Adrenal gland (tissue), 5 donors: ENCODE data around the gene ZKSCAN4.

Experiments used
- CTCF ChIP-seq, 6 experiments: fragments of 450-650 bp in 4 of 6; fragments of 200-600 bp in 2 of 6; sonication (generic) in 1 of 6; IDR thresholded peaks; 1 replicate in 5 of 6; 2 replicates in 1 of 6; pipeline versions ENCODE4 v1.5.1 to v1.8.0; 2016 to 2021; ENCODE audit warnings: antibody characterized with exemption in 6 of 6, mild to moderate bottlenecking in 2 of 6, moderate library complexity in 1 of 6
- POLR2A ChIP-seq, 2 donors: fragments of 450-650 bp; IDR thresholded peaks; one replicate each; pipeline ENCODE4 v1.6.1; 2017; ENCODE audit warnings: antibody characterized with exemption in 2 of 2, mild to moderate bottlenecking in 2 of 2, moderate library complexity in 1 of 2
- donor health status: DM: no; HTN: no; CAD: no.

- TF ChIP-seq POLR2A (IDR thresholded peaks at IDR 0.05) (no peak), CTCF (IDR thresholded peaks at IDR 0.05) (no peak)
Measured at GRCh38 chr6:28274888-28275287, 22.8 kb upstream of the ZKSCAN4 start.
